Liver (tissue), 3 donors: ENCODE data around the gene KCTD4.

Source experiments
- ATF3 ChIP-seq: IDR thresholded peaks from 2 replicates; pipeline ENCODE4 v1.6.1; 2016; ENCODE audit warnings: antibody characterized with exemption
- CTCF ChIP-seq: fragments of 150-350 bp; IDR thresholded peaks from 2 replicates; pipeline ENCODE4 v1.5.1; 2017; ENCODE audit warnings: improper control_type of control experiment, low read depth, low read length; ENCODE audit not compliant: missing input control
- EGR1 ChIP-seq, 2 donors: IDR thresholded peaks; 2 replicates each; pipeline ENCODE4 v1.6.1; 2016 to 2018; ENCODE audit warnings: antibody characterized with exemption in 2 of 2, low read depth in 2 of 2
- GABPA ChIP-seq, 2 donors: IDR thresholded peaks in 1 of 2; conservative IDR thresholded peaks in 1 of 2; 2 replicates each; pipeline ENCODE4 v1.6.1; 2016; ENCODE audit warnings: antibody characterized with exemption in 2 of 2, mild to moderate bottlenecking in 1 of 2, moderate library complexity in 1 of 2
- JUND ChIP-seq, 2 donors: IDR thresholded peaks; 2 replicates each; pipeline ENCODE4 v1.6.1; 2016; ENCODE audit warnings: antibody characterized with exemption in 2 of 2
- REST ChIP-seq: IDR thresholded peaks from 2 replicates; pipeline ENCODE4 v1.6.1; 2016; ENCODE audit warnings: antibody characterized with exemption, mild to moderate bottlenecking
- SP1 ChIP-seq: IDR thresholded peaks from 2 replicates; pipeline ENCODE4 v1.6.1; 2018; ENCODE audit warnings: antibody characterized with exemption, mild to moderate bottlenecking
- YY1 ChIP-seq: IDR thresholded peaks from 2 replicates; pipeline ENCODE4 v1.6.1; 2016; ENCODE audit warnings: antibody characterized with exemption, mild to moderate bottlenecking
- donor health status: healthy.
- donor health status: healthy.

GRCh38 chr13:45224176-45224575 lies 23.3 kb upstream of the KCTD4 start:
- no peak for TF ChIP-seq ATF3
- TF ChIP-seq JUND (IDR thresholded peaks at IDR 0.05): no peak
- TF ChIP-seq EGR1 (IDR thresholded peaks at IDR 0.05; ENCODE audit: low read depth in 2 of 2): no peak
- TF ChIP-seq CTCF: no peak
- TF ChIP-seq SP1: no peak
- TF ChIP-seq REST: no peak
- TF ChIP-seq YY1: no peak
- no peak for TF ChIP-seq GABPA (IDR thresholded peaks at IDR 0.05 in 1 of 2, conservative IDR thresholded peaks at IDR 0.05 in 1 of 2)
